HL-60 (cell line): ENCODE measurements around the gene VAV2.

Source experiments
- DNase-seq, 2 experiments: peaks; one replicate each; pipeline ENCODE4 v3.0.0-alpha.2; 2010 to 2020; ENCODE audit warnings: low read depth in 1 of 2, low spot score in 1 of 2
- H3K27ac ChIP-seq: fragments of 250-450 bp; sonication (Bioruptor Pico); replicated peaks from 2 replicates; pipeline ENCODE4 v1.5.1; 2020; ENCODE audit warnings: mild to moderate bottlenecking, moderate library complexity
- H3K27me3 ChIP-seq: fragments of 250-450 bp; sonication (Bioruptor Pico); 2 replicates; pipeline ENCODE4 v1.5.1; 2021; ENCODE audit warnings: mild to moderate bottlenecking, moderate library complexity; ENCODE audit not compliant: insufficient read depth, poor library complexity, severe bottlenecking
- H3K4me3 ChIP-seq: replicated peaks from 2 replicates; pipeline ENCODE4 v1.5.1; 2011; ENCODE audit warnings: mild to moderate bottlenecking, control low read depth, low read length; ENCODE audit not compliant: insufficient read depth
- CTCF ChIP-seq: IDR thresholded peaks from one replicate; pipeline ENCODE4 v1.5.1; 2011; ENCODE audit warnings: low read length, control low read depth, inconsistent platforms; ENCODE audit not compliant: insufficient read depth
- GABPA ChIP-seq: IDR thresholded peaks from 2 replicates; pipeline ENCODE4 v1.6.1; 2012; ENCODE audit warnings: low read depth
- POLR2AphosphoS5 ChIP-seq: IDR thresholded peaks from 2 replicates; pipeline ENCODE4 v1.6.1; 2012; ENCODE audit warnings: low read depth
- REST ChIP-seq: IDR thresholded peaks from 2 replicates; pipeline ENCODE4 v1.6.1; 2012; ENCODE audit warnings: low read depth; ENCODE audit not compliant: insufficient replicate concordance
- SPI1 ChIP-seq: IDR thresholded peaks from 2 replicates; pipeline ENCODE4 v1.6.1; 2012; ENCODE audit warnings: low read depth, mild to moderate bottlenecking, borderline replicate concordance

The VAV2 gene

GRCh38 chr9:133809335-133809734 lies 182.8 kb downstream of the VAV2 start:
- DNase-seq, result no peak
- H3K27ac ChIP-seq, result no peak overlapping the region
- H3K4me3 ChIP-seq, result no peak overlapping the region
- TF ChIP-seq POLR2AphosphoS5, result no peak
- no peak for TF ChIP-seq SPI1
- TF ChIP-seq REST, result no peak
- no peak for TF ChIP-seq CTCF
- no peak for TF ChIP-seq GABPA
- H3K27me3 ChIP-seq, result no peaks in the 10 kb centered on the region

- no peak for DNase-seq
- TF ChIP-seq POLR2AphosphoS5, result no peak
- TF ChIP-seq REST, result no peak
- no peak for TF ChIP-seq GABPA
- no peak for TF ChIP-seq SPI1
- TF ChIP-seq CTCF, result no peak
- no peak overlapping the region for H3K27ac ChIP-seq
- H3K27me3 ChIP-seq, result no peaks in the 10 kb centered on the region
- H3K4me3 ChIP-seq, result no peak overlapping the region
Observed at GRCh38 chr9:133807818-133808217, 184.3 kb downstream of the VAV2 start.

- Histone ChIP-seq H3K27ac (no peak overlapping the region), H3K27me3 (no peaks in the 10 kb centered on the region), H3K4me3 (no peak overlapping the region)
- DNase-seq, result no peak
- TF ChIP-seq CTCF (no peak), GABPA (no peak), REST (no peak), POLR2AphosphoS5 (no peak), SPI1 (no peak)
Observed at GRCh38 chr9:133807037-133807436, 185.1 kb downstream of the VAV2 start.
